GM18909 (cell line): ENCODE data around the gene BIN2.
A peak's percentile ranks its signal among the peaks of the same experiment; 100 is the strongest.
"Not testable (repeated sequence)": the region's sequence is repeated elsewhere in the genome, so short reads cannot be mapped to it uniquely, and the experiment has no call there.

Experiments
- ATAC-seq: cut with Tn5 transposase; IDR thresholded peaks from one replicate; pipeline ENCODE4 v1.9.1; 2021; ENCODE audit warnings: mild to moderate bottlenecking; ENCODE audit not compliant: unreplicated experiment, poor library complexity

Gene BIN2

DNA sequence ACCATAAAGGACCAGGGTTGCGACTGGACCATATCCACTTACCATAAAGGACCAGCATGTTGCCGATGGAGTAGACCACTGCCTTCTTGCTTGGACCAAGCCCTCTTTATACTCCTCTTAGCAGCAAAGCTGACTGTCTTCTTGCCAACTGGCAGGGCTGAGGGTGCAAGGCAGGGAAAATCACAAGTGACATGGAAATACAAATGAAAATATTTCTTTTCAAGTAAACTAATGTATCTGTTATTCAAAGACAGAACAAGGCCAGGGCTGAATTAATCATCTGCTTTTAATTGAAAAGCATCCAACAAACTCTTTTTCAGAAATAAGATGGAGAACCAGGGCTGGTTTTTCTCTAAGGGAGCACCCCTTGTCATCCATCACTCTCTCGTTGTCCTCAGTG, 22.6 kb upstream of the BIN2 start, which contains the start of gene CELA1:
Gene CELA1, minus strand, starts transcription at position 99 of the 400 bp plus-strand sequence. Its CDS starts 41 bp downstream, at position 58.
- ATAC-seq: no peak

DNA sequence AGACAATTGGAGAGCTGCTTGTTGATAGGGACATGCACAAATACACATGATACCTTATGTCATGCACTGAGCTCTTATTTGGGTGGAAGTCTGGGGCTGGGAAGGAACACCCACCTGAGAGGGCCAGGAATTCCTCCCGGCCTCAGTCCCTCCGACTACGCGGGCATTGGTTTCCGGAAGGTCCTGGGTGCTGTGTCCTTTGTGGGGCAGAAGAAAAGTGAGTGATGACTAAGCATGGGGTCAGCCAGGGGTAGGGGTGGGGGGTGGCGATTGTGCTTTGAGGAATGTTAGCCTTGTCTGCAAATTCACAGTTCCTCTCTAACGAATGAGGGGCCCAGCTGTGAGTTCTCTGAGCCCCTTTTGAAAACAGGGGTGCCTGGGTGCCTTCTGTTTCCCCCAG, 21.7 kb upstream of the BIN2 start:
- ATAC-seq: no peak

DNA sequence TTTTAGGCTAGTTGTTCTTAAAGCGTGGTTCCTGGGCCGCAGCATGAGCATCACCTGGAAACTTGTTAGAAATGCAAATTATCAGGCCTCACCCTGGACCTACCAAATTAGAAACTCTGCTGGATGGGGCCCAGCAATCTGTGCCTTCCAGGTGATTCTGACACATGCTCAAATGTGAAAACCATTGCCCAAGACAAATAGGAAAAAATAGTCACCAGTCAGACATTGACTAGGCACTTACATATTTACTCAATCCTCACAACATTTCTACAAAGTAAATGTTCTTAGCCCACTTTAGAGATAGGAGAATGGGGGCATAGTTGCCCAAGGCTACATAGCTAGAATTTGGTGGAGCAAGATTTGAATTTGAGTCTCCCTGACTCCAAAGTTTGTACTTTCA, 19.2 kb upstream of the BIN2 start:
- no peak for ATAC-seq

DNA sequence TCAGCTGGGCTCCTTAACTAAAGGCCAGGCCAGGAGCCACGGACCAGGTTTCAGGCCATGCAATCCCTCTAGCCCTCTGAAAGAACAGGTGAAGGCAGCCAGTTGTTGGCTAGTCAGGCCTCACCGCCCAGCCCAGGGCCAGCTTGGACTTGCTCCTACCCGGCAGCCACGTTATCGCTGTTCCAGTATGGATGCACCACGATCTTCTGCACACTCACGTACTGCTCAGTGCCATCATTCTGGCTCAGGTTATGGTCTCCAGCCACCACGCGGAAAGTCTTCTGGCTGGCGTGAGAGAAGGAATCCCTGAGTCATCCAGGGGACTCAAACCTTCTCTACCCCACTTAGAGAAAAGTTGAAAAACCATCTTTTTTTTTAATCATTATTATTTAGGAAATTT, 18.4 kb upstream of the BIN2 start:
- ATAC-seq: no peak

DNA sequence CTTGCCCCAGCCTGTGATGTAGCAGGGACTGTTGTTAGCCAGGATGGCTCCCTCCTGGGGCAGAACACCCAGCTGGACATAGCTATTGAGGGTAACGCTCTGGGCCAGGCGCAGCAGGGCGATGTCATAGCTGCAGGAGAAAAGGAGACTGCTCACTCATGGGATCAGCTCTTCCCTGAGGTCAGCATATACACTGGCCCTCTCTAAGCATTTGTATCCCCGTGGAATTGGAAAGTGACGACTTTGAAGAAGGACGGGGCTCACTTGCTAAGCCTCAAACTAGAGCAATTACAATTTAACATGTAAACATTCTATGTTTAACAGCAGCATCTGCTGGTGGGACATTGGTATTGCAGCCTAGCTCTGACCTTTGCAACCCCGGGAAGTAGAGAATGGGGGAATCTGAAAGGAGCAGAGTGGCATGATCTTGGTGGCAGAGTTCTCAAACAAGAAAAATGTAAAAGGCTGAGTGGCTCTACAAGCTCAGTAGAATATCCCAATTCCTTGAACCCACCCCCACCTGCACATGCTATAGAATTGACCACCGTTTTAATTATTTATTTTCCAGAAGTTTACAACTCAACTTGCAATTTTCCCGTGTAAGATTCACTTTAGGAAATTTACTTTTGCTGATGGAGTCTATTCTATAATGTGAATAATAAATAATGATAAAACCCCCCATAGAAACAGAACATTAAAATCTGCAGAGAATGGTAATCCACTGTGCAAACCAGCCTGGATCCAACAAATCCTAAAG, 17.5 kb upstream of the BIN2 start:
- ATAC-seq: no peak

DNA sequence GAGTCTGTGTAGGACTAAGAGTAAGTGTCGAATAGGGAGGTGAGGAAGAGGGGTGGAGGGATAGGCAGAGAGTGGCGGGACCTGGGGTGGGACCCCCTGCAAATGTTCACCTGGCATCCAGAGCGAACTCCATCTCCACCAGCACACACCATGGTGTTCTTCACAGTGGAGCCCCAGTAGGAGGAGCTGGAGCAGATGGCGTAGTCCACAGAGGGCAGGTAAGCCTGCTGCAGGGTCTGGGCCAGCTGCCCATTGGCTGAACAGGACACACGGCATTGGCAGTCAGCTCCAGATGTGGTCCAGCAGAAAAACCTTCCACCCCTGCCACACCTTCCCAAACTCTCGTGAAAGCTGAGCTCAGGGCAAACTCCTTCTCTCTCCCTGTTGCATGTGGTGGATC, 15.8 kb upstream of the BIN2 start:
- no peak for ATAC-seq

DNA sequence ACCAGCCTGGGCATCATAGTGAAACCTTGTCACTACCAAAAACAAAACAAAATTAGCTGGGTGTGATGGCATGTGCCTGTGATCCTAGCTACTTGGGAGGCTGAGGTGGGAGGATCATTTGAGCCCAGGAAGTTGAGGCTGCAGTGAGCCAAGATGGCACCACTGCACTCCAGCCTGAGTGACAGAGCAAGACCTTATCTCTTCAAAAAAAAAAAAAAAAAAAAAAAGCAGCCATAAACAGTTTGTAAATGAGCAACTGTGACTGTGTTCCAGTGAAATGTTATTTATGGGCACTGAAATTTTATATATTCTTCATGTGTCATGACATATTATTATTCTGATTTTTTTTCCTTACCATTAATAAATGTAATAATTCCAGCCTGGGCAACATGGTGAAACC, 13.4 kb upstream of the BIN2 start:
- ATAC-seq: not testable (repeated sequence)

DNA sequence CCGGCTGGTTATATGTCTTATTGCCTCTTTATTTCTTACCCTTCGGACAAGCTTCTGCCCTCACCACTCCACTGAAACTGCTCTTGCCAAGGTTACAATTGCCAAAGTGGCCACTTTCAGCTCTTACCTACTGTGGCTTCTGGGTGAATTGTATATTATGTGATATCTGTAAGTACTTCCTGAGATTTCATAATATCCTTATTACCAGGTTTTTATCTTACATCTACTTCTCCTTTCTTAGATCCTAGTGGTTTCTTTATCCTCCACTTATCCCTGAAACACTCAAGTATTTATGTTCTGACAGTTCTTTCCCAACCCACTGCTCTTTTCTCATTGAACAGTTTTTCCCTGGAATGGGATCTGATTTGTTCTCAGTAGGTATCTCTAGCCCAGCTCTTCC, 12.0 kb upstream of the BIN2 start:
- no peak for ATAC-seq

DNA sequence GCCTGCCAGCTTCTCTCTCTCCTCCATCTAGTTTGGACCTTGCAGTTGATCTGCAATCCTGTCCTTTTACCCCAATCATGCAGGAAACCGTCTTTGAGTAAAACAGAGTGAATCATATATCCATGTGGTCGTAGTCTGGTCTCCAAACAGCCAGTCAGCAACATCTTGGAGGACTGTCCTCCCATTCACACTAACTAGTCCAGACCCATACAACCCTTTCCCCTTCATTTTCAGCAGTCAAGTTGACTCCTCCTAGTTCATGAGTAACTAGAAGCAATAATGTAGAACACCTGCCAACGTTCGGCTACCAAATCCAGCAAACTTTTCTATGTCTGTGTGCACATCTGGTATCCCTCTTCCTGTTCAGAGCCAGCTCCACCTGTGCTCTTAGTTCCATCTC, 10.8 kb upstream of the BIN2 start:
- ATAC-seq: no peak

DNA sequence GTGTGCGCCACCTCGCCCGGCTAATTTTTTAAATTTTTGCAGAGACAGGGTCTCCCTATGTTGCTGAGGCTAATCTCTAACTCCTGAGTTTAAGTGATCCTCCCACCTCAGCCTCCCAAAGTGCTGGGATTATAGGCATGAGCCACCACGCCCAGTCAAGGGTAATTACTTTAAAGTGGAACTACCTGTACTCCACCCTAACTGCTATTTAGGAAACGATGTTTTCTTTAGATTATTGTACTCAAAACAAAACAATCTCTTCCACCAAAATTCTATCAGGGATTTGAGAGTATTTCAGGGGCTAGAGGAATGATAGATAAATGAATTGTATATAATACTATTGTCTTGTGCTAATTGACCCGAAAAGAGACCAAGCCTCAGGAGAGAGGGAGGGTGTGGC, 9.6 kb upstream of the BIN2 start:
- ATAC-seq: no peak

DNA sequence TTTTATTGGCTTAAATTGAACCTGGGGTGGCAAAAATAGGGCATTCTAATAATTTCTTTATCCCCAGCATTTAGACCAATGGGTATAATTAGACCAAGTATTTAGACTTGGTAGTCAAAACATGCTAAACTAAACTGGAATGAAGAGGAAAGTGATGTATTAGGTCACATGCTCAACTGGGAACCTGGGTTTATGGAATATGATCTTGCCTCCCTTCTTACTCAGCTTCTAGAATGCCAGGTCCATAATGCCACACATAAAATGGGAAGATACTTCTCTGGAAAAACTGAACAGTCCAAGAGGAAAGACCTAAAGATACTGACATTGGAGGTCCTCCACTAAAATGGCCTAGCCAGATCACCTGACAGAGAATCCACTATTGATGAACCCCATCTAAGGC, 6.2 kb upstream of the BIN2 start:
- ATAC-seq: no peak

DNA sequence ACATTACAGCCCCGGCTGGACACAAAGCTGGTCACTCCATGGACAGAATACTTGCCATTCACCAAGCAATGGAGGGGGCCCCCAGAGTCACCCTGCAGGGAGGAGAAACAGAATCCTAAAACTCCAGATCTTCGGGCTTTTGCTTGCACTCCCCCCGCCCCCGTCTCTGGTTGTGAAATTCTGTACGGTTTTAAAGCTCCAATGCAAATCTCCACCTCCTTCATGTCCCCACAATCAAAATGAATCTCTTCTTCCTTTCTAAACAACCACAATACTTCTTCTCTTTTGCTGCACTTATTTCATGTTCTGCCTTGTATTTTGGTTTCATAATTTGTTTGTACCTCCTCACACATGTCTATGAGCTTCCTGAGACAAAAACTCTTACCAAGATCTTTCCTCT, 5.8 kb upstream of the BIN2 start:
- ATAC-seq: no peak

DNA sequence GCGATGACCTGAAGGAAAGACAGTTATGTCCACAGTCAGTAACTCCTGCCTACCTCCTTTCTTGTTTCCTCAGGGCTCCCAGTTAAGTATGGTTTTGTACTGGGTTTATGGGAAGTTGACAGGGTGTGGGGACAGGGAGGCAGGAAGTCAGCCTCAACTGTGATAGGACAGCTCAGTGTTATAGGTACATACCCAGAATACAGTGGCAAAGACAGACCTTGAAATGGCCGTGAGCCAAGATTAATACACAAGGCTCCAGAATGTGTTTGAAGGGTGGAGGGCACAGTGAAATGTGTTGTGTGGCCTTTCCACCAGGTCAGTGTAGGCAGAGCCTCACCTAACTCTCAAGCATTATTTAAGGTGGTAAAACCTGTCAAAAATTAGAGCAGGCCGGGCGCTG, 4.6 kb upstream of the BIN2 start:
- no peak for ATAC-seq

DNA sequence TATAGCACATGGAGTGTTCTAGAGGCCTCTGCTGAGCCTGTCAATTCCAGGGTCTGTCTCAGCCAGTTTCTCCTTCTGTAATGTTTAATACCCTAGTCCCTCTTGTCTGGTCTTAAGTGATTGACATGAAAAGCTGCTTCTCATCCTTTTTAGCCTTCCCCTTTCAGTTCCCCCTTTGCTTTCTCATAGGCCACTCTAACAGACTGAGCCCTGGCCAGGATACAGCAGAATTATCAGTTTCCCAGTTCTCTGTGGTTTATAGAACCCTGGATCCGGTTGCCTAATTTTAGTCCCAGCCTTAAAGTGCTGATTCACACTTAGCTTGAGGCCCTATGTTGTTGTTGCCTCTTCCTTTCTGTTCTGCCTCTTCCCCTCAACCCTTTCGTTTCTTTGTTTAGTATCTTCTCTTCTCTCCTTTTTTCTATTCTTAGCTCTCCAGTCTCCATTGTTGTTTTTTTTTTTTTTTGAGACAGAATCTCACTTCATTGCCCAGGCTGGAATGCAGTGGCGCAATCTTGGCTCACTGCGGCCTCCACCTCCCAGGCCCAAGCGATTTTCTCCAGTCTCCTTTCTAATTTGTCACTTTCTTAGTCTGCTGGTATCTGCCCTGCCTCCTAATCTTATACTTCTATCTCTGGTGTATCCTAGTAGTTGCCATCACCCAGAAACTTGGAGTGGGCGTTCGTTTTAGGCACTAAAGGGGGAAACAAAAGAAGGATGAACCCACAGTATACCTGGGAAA, 2.9 kb upstream of the BIN2 start:
- ATAC-seq: no peak

DNA sequence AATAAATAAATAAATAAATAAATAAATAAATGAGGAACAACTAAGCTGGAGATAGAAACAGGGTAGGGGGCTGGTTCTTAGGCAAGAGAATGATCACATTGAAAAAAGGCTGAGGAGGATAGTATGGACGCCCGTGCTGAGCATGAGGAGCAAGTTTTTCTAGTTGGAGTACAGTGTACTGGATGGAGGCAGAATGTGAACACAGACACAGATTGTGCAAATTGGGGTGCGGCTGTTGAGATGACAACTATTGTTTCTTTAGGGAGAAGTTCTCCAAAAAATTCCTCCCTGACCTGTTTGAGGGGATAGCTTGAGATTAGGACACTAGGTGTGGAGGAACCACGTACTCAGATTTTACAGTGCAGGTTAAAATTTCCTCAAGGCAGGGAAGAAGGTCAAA, 979 bp upstream of the BIN2 start:
- no peak for ATAC-seq

DNA sequence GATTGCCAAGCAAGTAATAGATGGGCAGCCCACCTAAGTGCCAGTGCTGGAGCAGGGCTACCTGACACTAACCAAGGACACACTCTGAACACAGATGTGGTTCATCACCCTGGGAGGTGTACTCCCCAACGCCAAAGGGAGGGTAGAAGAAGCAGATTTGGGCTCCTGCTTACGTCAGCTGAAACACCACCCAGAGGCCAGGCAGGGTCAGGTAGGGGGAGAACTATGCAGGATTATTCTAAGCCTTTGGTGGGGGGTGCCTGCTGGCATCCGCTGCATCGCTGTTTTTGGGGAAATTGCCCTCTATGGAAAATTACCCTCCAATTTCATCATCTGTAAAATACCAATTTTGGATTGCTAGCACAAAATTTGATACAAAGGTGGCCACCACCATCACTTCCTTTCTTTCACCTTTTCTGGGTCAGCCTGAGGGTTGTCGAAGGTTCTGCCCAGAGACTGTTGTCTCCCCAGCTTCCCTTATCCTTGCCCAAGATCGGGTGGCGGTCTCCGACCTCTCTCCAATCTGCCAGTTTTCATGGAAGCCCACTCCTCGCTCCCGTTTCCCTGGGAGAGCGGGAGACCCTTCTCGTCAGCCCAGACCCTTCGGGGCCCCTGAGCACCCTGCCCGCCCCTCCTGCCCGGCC, 535 bp downstream of the BIN2 start:
- ATAC-seq: peak; percentile 6

DNA sequence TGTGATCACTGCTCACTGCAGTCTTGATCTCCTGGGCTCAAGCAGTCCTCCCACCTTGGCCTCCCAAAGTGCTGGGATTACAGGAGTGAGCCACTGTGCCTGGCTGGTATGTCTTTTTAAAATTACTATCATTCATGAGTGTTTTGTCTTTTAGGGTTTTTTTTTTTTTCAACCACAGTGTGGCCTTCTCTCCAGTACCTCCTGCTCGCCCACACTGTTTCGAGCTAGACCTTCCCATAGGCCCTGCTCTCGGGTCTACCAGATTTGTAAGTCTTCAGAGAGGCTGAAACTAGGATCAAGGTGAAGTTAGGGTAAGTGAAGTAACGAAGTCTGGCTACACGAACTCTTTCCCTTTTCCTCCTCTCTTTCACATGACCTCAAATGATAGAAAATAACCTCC, 1.5 kb downstream of the BIN2 start:
- ATAC-seq: no peak

DNA sequence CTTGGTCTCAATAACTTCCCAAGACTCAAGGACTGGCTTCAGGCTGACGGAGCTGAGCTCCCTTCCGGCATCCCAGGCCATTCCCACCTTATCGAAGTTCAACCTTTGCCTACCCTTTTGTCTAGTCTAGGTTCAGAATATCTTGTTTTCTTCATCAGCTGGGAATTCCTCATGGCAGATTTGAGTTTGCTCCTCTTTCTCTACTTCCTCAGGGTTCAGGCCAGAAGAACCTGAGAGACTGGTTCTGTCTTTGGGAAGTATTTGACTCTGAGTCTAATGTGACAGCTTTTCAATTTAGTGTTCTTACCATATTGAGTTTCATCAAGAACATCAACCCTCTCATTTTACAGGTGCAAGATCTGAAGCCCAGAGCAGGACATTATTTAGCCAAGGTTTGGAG, 2.1 kb downstream of the BIN2 start:
- no peak for ATAC-seq

DNA sequence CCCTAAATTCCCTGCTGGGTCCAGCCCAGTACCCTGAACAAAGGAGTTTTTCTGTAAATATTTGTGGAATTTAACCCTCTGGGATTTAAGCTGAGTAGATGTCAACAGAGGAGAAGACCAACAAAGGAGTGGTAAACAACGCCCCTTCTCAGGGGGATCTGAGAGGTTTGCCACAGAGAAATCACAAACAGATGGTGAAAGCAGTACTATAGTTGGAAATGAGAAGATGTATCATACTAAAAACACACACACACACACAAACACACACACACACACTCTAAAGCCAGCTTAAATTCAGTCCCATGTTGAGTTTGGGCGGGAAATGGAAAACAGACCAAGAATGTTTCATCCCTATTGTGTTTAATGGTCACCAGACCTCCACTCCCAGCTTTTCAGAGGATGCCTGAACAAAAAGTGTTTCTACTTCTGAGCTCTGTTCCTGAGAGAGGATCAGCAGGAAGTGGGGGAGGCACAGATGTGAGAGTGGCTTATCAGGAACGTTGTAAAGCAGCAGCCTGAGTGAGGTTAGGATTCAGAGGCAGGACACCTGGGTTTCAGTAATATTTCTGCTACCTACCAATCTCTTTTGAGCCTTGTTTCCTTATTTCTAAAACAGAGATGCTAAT, 3.2 kb downstream of the BIN2 start:
- no peak for ATAC-seq

DNA sequence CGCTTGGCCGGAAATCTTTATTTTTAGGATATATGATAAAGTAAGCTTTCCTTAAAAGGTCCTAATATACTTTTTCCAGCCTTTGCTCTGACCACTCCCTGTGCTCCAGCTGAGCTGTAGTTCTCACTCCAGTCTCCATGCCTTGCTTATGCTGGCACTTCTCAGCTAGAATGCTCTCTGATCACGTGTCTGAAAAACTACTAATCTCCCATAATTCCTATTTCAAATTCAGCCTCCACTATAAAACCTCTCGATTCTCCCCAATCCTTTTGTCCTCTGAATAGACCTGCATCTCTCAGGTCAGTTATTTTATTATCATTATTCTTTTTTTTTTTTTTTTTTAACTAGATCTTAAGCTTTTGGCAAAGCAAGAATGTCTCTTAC, 3.7 kb downstream of the BIN2 start:
- no peak for ATAC-seq
